GM19025 (cell line): Measurements from ENCODE around the gene ATP6AP1.
"Not testable (repeated sequence)": the region's sequence is repeated elsewhere in the genome, so short reads cannot be mapped to it uniquely, and the experiment has no call there.

Source experiments
- ATAC-seq: cut with Tn5 transposase; IDR thresholded peaks from one replicate; pipeline ENCODE4 v1.9.1; 2021; ENCODE audit warnings: mild to moderate bottlenecking, low read depth, moderate library complexity; ENCODE audit not compliant: unreplicated experiment

Gene ATP6AP1

GRCh38 chrX:154398668-154399526 is 29.6 kb upstream of the ATP6AP1 start:
- no peak for ATAC-seq

- no peak for ATAC-seq
Measured at GRCh38 chrX:154399527-154400368, 28.7 kb upstream of the ATP6AP1 start.

- ATAC-seq, result not testable (repeated sequence)
Measured at GRCh38 chrX:154400369-154400817, 28.1 kb upstream of the ATP6AP1 start.

GRCh38 chrX:154401045-154401799 is 27.3 kb upstream of the ATP6AP1 start:
- no peak for ATAC-seq

GRCh38 chrX:154401918-154402621 is 26.4 kb upstream of the ATP6AP1 start:
- ATAC-seq, result no peak

GRCh38 chrX:154402622-154403127 is 25.8 kb upstream of the ATP6AP1 start:
- no peak for ATAC-seq

GRCh38 chrX:154403192-154403591 is 25.3 kb upstream of the ATP6AP1 start:
- ATAC-seq, result no peak

- no peak for ATAC-seq
Measured at GRCh38 chrX:154403858-154404257, 24.6 kb upstream of the ATP6AP1 start.

GRCh38 chrX:154404625-154405192 is 23.8 kb upstream of the ATP6AP1 start:
- ATAC-seq, result no peak

- no peak for ATAC-seq
Measured at GRCh38 chrX:154408659-154409221, 19.7 kb upstream of the ATP6AP1 start.

- ATAC-seq, result no peak
Measured at GRCh38 chrX:154409222-154409871, 19.1 kb upstream of the ATP6AP1 start, which contains the start of gene DNASE1L1. TSS of gene DNASE1L1 (minus strand) at chrX:154409254. CDS start at chrX:154405568, 3,686 bp downstream.

GRCh38 chrX:154411981-154412340 is 16.5 kb upstream of the ATP6AP1 start:
- ATAC-seq, result peak; percentile 53

- no peak for ATAC-seq
Measured at GRCh38 chrX:154412468-154412867, 16.0 kb upstream of the ATP6AP1 start.

- ATAC-seq, result no peak
Measured at GRCh38 chrX:154413142-154413541, 15.3 kb upstream of the ATP6AP1 start.

- no peak for ATAC-seq
Measured at GRCh38 chrX:154417157-154417556, 11.3 kb upstream of the ATP6AP1 start.

GRCh38 chrX:154419189-154419588 is 9.3 kb upstream of the ATP6AP1 start:
- ATAC-seq, result no peak

GRCh38 chrX:154419688-154420401 is 8.6 kb upstream of the ATP6AP1 start:
- ATAC-seq, result no peak

- ATAC-seq, result no peak
Measured at GRCh38 chrX:154420402-154420756, 8.1 kb upstream of the ATP6AP1 start.
